ENCODE data around the gene ARMC5.

- TF ChIP-seq CTCF (IDR thresholded peaks at IDR 0.05; ENCODE audit: low read depth, low read length, poor library complexity, severe bottlenecking) (no peak), EZH2phosphoT487 (IDR thresholded peaks at IDR 0.05; ENCODE audit: borderline replicate concordance, low read length) (no peak)
Measured at GRCh38 chr16:31491778-31492418, 32.6 kb downstream of the ARMC5 start.
